H9 (cell line): ENCODE measurements around the gene TMEM156. TPM values are rescaled to one million over a fixed set of nuclear protein-coding genes. Genes with fewer than 3 reads are reported as not detected.
"Not testable (repeated sequence)": the region's sequence is repeated elsewhere in the genome, so short reads cannot be mapped to it uniquely, and the experiment has no call there.

Experiments
- DNase-seq: peaks from one replicate; pipeline ENCODE4 v3.0.0-alpha.2; 2017
- H2AFZ ChIP-seq: one replicate; pipeline ENCODE4 v1.6.1; 2013; ENCODE audit warnings: mild to moderate bottlenecking, low read length, control low read depth, moderate library complexity
- H2AK5ac ChIP-seq: 2 replicates; pipeline ENCODE4 v1.6.1; 2013; ENCODE audit warnings: low read length, control low read depth, mixed read lengths; ENCODE audit not compliant: insufficient read length
- H2BK120ac ChIP-seq: one replicate; pipeline ENCODE4 v1.6.1; 2013; ENCODE audit warnings: low read depth, mild to moderate bottlenecking, low read length, control low read depth, inconsistent platforms; ENCODE audit not compliant: poor library complexity, severe bottlenecking
- H2BK12ac ChIP-seq: 2 replicates; pipeline ENCODE4 v1.6.1; 2013; ENCODE audit warnings: low read length, control low read depth, mixed read lengths, low read depth; ENCODE audit not compliant: insufficient read length
- H2BK15ac ChIP-seq: 2 replicates; pipeline ENCODE4 v1.6.1; 2013; ENCODE audit warnings: low read depth, low read length, control low read depth
- H2BK20ac ChIP-seq: one replicate; pipeline ENCODE4 v1.6.1; 2013; ENCODE audit warnings: low read depth, mild to moderate bottlenecking, low read length, control low read depth, inconsistent platforms; ENCODE audit not compliant: poor library complexity, severe bottlenecking
- H2BK5ac ChIP-seq: 2 replicates; pipeline ENCODE4 v1.6.1; 2013; ENCODE audit warnings: low read length, control low read depth, mixed read lengths; ENCODE audit not compliant: insufficient read length
- H3K14ac ChIP-seq: 2 replicates; pipeline ENCODE4 v1.6.1; 2013; ENCODE audit warnings: low read length, control low read depth; ENCODE audit not compliant: insufficient read depth
- H3K18ac ChIP-seq: 2 replicates; pipeline ENCODE4 v1.6.1; 2013; ENCODE audit warnings: low read depth, mild to moderate bottlenecking, mixed read lengths, low read length, control low read depth; ENCODE audit not compliant: insufficient read length
- H3K23ac ChIP-seq: 2 replicates; pipeline ENCODE4 v1.6.1; 2013; ENCODE audit warnings: low read length, control low read depth, mixed read lengths, low read depth; ENCODE audit not compliant: insufficient read length
- H3K23me2 ChIP-seq: 2 replicates; pipeline ENCODE4 v1.6.1; 2013; ENCODE audit warnings: low read depth, mild to moderate bottlenecking, mixed read lengths, low read length, control low read depth; ENCODE audit not compliant: insufficient read length, poor library complexity, severe bottlenecking
- H3K27ac ChIP-seq: 2 replicates; pipeline ENCODE4 v1.5.1; 2013; ENCODE audit warnings: low read length, control low read depth, mixed read lengths, low read depth; ENCODE audit not compliant: insufficient read length
- H3K27me3 ChIP-seq: 2 replicates; pipeline ENCODE4 v1.6.1; 2013; ENCODE audit warnings: low read length, control low read depth, inconsistent platforms; ENCODE audit not compliant: insufficient read depth
- H3K4ac ChIP-seq: 2 replicates; pipeline ENCODE4 v1.6.1; 2013; ENCODE audit warnings: low read depth, mild to moderate bottlenecking, control low read depth, inconsistent platforms, low read length, moderate library complexity
- H3K4me1 ChIP-seq: 2 replicates; pipeline ENCODE4 v1.6.1; 2013; ENCODE audit warnings: low read length, control low read depth, inconsistent platforms; ENCODE audit not compliant: insufficient read depth
- H3K4me2 ChIP-seq: 2 replicates; pipeline ENCODE4 v1.6.1; 2013; ENCODE audit warnings: low read length, control low read depth, mixed read lengths; ENCODE audit not compliant: insufficient read length, insufficient read depth
- H3K56ac ChIP-seq: 2 replicates; pipeline ENCODE4 v1.6.1; 2013; ENCODE audit warnings: low read depth, mild to moderate bottlenecking, mixed read lengths, low read length, control low read depth; ENCODE audit not compliant: insufficient read length
- H3K79me1 ChIP-seq: 2 replicates; pipeline ENCODE4 v1.6.1; 2013; ENCODE audit warnings: low read depth, mild to moderate bottlenecking, moderate library complexity, low read length, control low read depth, inconsistent platforms; ENCODE audit not compliant: insufficient read depth, poor library complexity, severe bottlenecking
- H3K79me2 ChIP-seq: 2 replicates; pipeline ENCODE4 v1.6.1; 2013; ENCODE audit warnings: low read length, control low read depth, inconsistent platforms; ENCODE audit not compliant: insufficient read depth
- H3K9ac ChIP-seq: 2 replicates; pipeline ENCODE4 v1.6.1; 2013; ENCODE audit warnings: low read length, control low read depth, mixed read lengths; ENCODE audit not compliant: insufficient read length; ENCODE audit errors: extremely low read depth
- H3K9me3 ChIP-seq: one replicate; pipeline ENCODE4 v1.6.1; 2013; ENCODE audit warnings: low read depth, low read length, inconsistent platforms; ENCODE audit not compliant: control insufficient read depth
- H3T11ph ChIP-seq: one replicate; pipeline ENCODE4 v1.6.1; 2013; ENCODE audit warnings: mild to moderate bottlenecking, low read length, control low read depth, inconsistent platforms
- H4K20me1 ChIP-seq: one replicate; pipeline ENCODE4 v1.6.1; 2013; ENCODE audit not compliant: control insufficient read depth, insufficient read length, insufficient read depth
- H4K5ac ChIP-seq: 2 replicates; pipeline ENCODE4 v1.6.1; 2013; ENCODE audit warnings: low read depth, mild to moderate bottlenecking, mixed read lengths, low read length, control low read depth; ENCODE audit not compliant: insufficient read length
- H4K8ac ChIP-seq: replicated peaks from 2 replicates; pipeline ENCODE4 v1.6.1; 2013; ENCODE audit warnings: low read length, control low read depth, mixed read lengths, low read depth; ENCODE audit not compliant: insufficient read length
- H4K91ac ChIP-seq: 2 replicates; pipeline ENCODE4 v1.6.1; 2013; ENCODE audit warnings: low read depth, mild to moderate bottlenecking, moderate library complexity, mixed read lengths, low read length, control low read depth; ENCODE audit not compliant: insufficient read length
- H3K27ac Mint-ChIP-seq, 3 experiments: 2 replicates in 2 of 3; 3 replicates in 1 of 3; pipeline ENCODE4 v1.8.0; 2020 to 2021; ENCODE audit warnings: mixed read lengths in 3 of 3, mild to moderate bottlenecking in 1 of 3, moderate library complexity in 1 of 3
- H3K27me3 Mint-ChIP-seq: 2 replicates; pipeline ENCODE4 v1.8.0; 2021; ENCODE audit warnings: low read depth, mild to moderate bottlenecking, moderate library complexity, mixed read lengths
- H3K36me3 Mint-ChIP-seq, 3 experiments: 2 replicates in 2 of 3; 3 replicates in 1 of 3; pipeline ENCODE4 v1.8.0; 2020 to 2021; ENCODE audit warnings: low read depth in 3 of 3, mixed read lengths in 3 of 3; ENCODE audit not compliant: insufficient read depth in 1 of 3
- H3K4me1 Mint-ChIP-seq, 2 experiments: 2 replicates each; pipeline ENCODE4 v1.8.0; 2020; ENCODE audit warnings: mixed read lengths in 2 of 2
- H3K4me3 Mint-ChIP-seq, 2 experiments: 2 replicates in 1 of 2; 3 replicates in 1 of 2; pipeline ENCODE4 v1.8.0; 2020 to 2021; ENCODE audit warnings: mild to moderate bottlenecking in 2 of 2, mixed read lengths in 2 of 2, moderate library complexity in 1 of 2
- H3K9me3 Mint-ChIP-seq, 2 experiments: 2 replicates in 1 of 2; 3 replicates in 1 of 2; pipeline ENCODE4 v1.8.0; 2020; ENCODE audit warnings: mild to moderate bottlenecking in 2 of 2, mixed read lengths in 2 of 2, moderate library complexity in 1 of 2
- whole genome bisulfite sequencing: extraction: QIAGEN DNeasy Blood & Tissue Kit; methylation state at CpG from one replicate; pipeline ENCODE4 v1.1.7; 2013; ENCODE audit warnings: missing lambda C conversion rate, low lambda C conversion rate, mixed read lengths; ENCODE audit not compliant: insufficient read length; ENCODE audit errors: extremely low coverage; 5-methylcytosine and 5-hydroxymethylcytosine counted together
- total RNA-seq: library from RNA; stranded (reverse); gene quantifications from 2 replicates; pipeline ENCODE4 v1.2.1, GENCODE V29; 2021
- TF ChIP-seq, protein P1 (sequence below): fragments of 200-600 bp; sonication (generic); conservative IDR thresholded peaks from 3 replicates; pipeline ENCODE4 v1.8.0; 2021; ENCODE audit warnings: antibody characterized with exemption, mild to moderate bottlenecking

Gene TMEM156
- total RNA-seq, 1 experiment from 2014 or later: not detected

DNA sequence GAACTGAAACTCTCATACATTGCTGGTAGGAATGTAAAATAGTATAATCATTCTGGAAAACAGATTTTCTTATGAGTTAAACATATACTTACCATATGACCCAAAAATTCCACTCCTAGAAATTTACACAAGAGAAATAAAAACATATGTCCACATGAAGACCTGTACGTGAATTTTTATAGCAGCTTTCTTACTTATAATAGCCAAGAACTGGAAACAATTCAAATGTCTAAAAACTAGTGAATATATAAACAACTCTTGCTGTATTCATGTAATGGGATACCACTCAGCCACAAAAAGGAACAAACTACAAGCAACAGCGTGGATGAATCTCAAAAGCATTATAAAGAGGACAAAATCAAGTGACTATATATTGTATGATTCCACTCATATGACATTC is 27.5 kb downstream of the TMEM156 start:
- Histone ChIP-seq H3K9ac (no peak overlapping the region), H3K9me3 (no peaks in the 10 kb centered on the region), H2BK12ac (no peak overlapping the region), H2BK15ac (no peak overlapping the region), H3K23me2 (no peaks in the 10 kb centered on the region), H3K27me3 (no peaks in the 10 kb centered on the region), H3K23ac (no peak overlapping the region), H3K14ac (no peak overlapping the region), H4K8ac (no peak overlapping the region), H4K91ac (no peak overlapping the region), H2AFZ (no peak overlapping the region), H2BK120ac (no peak overlapping the region), H3K56ac (no peak overlapping the region), H4K5ac (no peak overlapping the region), H2AK5ac (no peak overlapping the region), H3T11ph (no peak overlapping the region), H2BK5ac (no peak overlapping the region), H3K4me1 (no peaks in the 10 kb centered on the region), H3K4ac (no peak overlapping the region), H3K4me2 (no peak overlapping the region), H4K20me1 (no peaks in the 10 kb centered on the region), H3K18ac (no peak overlapping the region), H3K79me1 (no peaks in the 10 kb centered on the region), H3K79me2 (no peaks in the 10 kb centered on the region), H2BK20ac (no peak overlapping the region), H3K27ac (no peak overlapping the region)
- H3K27ac Mint-ChIP-seq: no peak overlapping the region
- H3K4me3 Mint-ChIP-seq: no peak overlapping the region
- peaks cover 5 to 6% of the 10 kb centered on the region in 2 experiments for H3K9me3 Mint-ChIP-seq
- peaks cover 0 to 3% of the 10 kb centered on the region in 2 experiments; a peak in 1 of 4 replicates for H3K4me1 Mint-ChIP-seq
- H3K27me3 Mint-ChIP-seq: no peaks in the 10 kb centered on the region
- TF ChIP-seq, protein P1, sequence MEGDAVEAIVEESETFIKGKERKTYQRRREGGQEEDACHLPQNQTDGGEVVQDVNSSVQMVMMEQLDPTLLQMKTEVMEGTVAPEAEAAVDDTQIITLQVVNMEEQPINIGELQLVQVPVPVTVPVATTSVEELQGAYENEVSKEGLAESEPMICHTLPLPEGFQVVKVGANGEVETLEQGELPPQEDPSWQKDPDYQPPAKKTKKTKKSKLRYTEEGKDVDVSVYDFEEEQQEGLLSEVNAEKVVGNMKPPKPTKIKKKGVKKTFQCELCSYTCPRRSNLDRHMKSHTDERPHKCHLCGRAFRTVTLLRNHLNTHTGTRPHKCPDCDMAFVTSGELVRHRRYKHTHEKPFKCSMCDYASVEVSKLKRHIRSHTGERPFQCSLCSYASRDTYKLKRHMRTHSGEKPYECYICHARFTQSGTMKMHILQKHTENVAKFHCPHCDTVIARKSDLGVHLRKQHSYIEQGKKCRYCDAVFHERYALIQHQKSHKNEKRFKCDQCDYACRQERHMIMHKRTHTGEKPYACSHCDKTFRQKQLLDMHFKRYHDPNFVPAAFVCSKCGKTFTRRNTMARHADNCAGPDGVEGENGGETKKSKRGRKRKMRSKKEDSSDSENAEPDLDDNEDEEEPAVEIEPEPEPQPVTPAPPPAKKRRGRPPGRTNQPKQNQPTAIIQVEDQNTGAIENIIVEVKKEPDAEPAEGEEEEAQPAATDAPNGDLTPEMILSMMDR: no peak
- H3K36me3 Mint-ChIP-seq: peaks cover 0 to 1% (median under 1%) of the 10 kb centered on the region in 3 experiments; a peak in 3 of 7 replicates
- WGBS: no CpG with 5 or more reads among the region's 2 CpGs
- no peak for DNase-seq

DNA sequence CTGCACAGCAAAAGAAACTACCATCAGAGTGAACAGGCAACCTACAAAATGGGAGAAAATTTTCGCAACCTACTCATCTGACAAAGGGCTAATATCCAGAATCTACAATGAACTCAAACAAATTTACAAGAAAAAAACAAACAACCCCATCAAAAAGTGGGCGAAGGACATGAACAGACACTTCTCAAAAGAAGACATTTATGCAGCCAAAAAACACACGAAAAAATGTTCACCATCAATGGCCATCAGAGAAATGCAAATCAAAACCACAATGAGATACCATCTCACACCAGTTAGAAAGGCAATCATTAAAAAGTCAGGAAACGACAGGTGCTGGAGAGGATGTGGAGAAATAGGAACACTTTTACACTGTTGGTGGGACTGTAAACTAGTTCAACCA is 30.2 kb downstream of the TMEM156 start:
- not testable (repeated sequence) for H4K5ac ChIP-seq, H3K18ac ChIP-seq, H3K4me1 Mint-ChIP-seq, H3K4me1 ChIP-seq, H2BK12ac ChIP-seq, H3K23ac ChIP-seq, H3K4me3 Mint-ChIP-seq, H3K4ac ChIP-seq, H3K79me2 ChIP-seq, DNase-seq, H3K27ac ChIP-seq, H4K91ac ChIP-seq, H3K79me1 ChIP-seq, H2BK20ac ChIP-seq, H3K14ac ChIP-seq, H3K9ac ChIP-seq, H3K56ac ChIP-seq, H3K4me2 ChIP-seq, H3K23me2 ChIP-seq, H3T11ph ChIP-seq, H3K27me3 Mint-ChIP-seq, H4K8ac ChIP-seq, H3K27ac Mint-ChIP-seq, H4K20me1 ChIP-seq, H2BK5ac ChIP-seq, H2BK15ac ChIP-seq, H2AFZ ChIP-seq, H2AK5ac ChIP-seq, H3K9me3 ChIP-seq, H2BK120ac ChIP-seq, H3K27me3 ChIP-seq, H3K36me3 Mint-ChIP-seq
- WGBS: no CpG with 5 or more reads among the region's 4 CpGs
- peaks cover 9 to 12% of the 10 kb centered on the region in 2 experiments for H3K9me3 Mint-ChIP-seq
